Measurements from ENCODE around the gene ADGRV1. TPM values are rescaled to one million over a fixed set of nuclear protein-coding genes. Genes with fewer than 3 reads are reported as not detected.

The ADGRV1 gene
- total and polyA plus RNA-seq, 2 donors, result 2.2 to 5.1 TPM

DNA sequence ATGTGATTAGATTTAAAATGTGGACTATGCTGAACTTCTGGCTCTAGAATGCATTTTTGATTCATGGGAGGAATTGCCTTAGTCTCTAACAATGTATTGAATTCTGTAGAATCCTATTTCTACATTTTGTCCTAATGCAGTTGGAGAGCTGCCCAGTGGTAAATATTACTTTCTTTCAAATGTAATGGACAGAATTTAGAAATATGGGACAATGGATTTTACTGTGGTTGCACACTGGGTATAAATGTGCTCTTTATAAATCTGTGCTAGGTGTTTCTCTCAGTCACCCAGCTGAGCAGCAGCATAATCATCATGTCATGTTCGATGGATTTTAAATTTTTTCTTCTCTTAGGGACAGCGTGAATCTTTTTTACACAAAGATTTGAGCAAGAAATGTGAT lies 141.7 kb downstream of the ADGRV1 start:
- Histone ChIP-seq H3K4me1 (ENCODE audit: control insufficient read depth in 2 of 2, insufficient read depth in 2 of 2, low read length in 2 of 2) (no peaks in the 10 kb centered on the region), H3K27ac (ENCODE audit: low read depth in 1 of 2, low read length in 1 of 2) (no peak overlapping the region), H3K36me3 (ENCODE audit: control insufficient read depth in 2 of 2, insufficient read depth in 2 of 2, low read length in 1 of 2) (no peaks in the 10 kb centered on the region), H3K4me3 (ENCODE audit: low read length in 2 of 2) (no peak overlapping the region), H3K27me3 (ENCODE audit: control insufficient read depth in 2 of 2, insufficient read depth in 1 of 2, low read length in 1 of 2) (no peaks in the 10 kb centered on the region), H3K9me3 (ENCODE audit: control insufficient read depth in 2 of 2, insufficient read depth in 1 of 2, low read length in 1 of 2) (no peaks in the 10 kb centered on the region)
- no peak for DNase-seq (ENCODE audit: low read depth in 6 of 9, low spot score in 9 of 9)
- 98% methylated on average over 2 of the region's 2 CpGs for WGBS

DNA sequence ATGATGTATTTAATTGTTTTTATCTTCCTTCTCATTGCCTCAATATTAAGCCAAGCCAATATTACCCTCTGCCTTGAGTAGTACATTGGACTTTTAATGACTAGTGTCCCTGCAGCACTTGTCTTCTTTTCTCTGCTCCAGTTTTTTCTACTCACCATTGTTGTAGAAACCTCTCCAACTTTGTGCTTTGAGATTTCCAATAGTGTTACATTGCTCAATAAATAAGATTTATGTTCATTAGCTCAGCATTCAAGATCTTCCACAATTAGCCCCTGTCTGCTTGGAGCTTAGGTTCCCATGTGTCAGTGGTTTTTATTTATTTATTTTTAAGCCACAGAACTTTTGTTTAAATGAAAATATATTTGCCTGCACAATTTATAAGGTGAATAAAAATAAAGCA lies 145.3 kb downstream of the ADGRV1 start:
- DNase-seq (ENCODE audit: low read depth in 6 of 9, low spot score in 9 of 9), result no peak
- Histone ChIP-seq H3K4me3 (ENCODE audit: low read length in 2 of 2) (no peak overlapping the region), H3K27me3 (ENCODE audit: control insufficient read depth in 2 of 2, insufficient read depth in 1 of 2, low read length in 1 of 2) (no peaks in the 10 kb centered on the region), H3K36me3 (ENCODE audit: control insufficient read depth in 2 of 2, insufficient read depth in 2 of 2, low read length in 1 of 2) (no peaks in the 10 kb centered on the region), H3K27ac (ENCODE audit: low read depth in 1 of 2, low read length in 1 of 2) (no peak overlapping the region), H3K9me3 (ENCODE audit: control insufficient read depth in 2 of 2, insufficient read depth in 1 of 2, low read length in 1 of 2) (no peaks in the 10 kb centered on the region), H3K4me1 (ENCODE audit: control insufficient read depth in 2 of 2, insufficient read depth in 2 of 2, low read length in 2 of 2) (no peaks in the 10 kb centered on the region)

DNA sequence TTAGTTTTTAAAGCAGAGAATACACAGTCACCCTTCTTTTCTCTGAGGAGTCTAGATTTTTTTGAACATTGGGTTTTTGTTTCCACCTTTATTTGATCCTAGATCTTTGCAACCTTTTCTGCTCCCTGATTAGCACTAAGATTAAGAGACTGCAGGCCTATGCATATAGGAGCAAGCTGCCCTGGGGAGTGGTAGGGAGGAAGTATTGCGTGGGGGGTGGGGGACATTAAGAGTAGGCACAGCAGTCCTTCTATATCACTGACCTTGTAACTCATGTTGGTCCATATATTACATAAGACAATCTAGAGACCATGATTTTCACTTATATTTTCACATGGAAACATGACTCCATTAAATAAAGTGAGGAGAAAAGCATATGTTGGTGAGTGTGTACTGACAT lies 149.1 kb downstream of the ADGRV1 start:
- Histone ChIP-seq H3K9me3 (ENCODE audit: control insufficient read depth in 2 of 2, insufficient read depth in 1 of 2, low read length in 1 of 2) (no peaks in the 10 kb centered on the region), H3K36me3 (ENCODE audit: control insufficient read depth in 2 of 2, insufficient read depth in 2 of 2, low read length in 1 of 2) (no peaks in the 10 kb centered on the region), H3K27me3 (ENCODE audit: control insufficient read depth in 2 of 2, insufficient read depth in 1 of 2, low read length in 1 of 2) (no peaks in the 10 kb centered on the region), H3K27ac (ENCODE audit: low read depth in 1 of 2, low read length in 1 of 2) (no peak overlapping the region), H3K4me3 (ENCODE audit: low read length in 2 of 2) (no peak overlapping the region), H3K4me1 (ENCODE audit: control insufficient read depth in 2 of 2, insufficient read depth in 2 of 2, low read length in 2 of 2) (no peaks in the 10 kb centered on the region)
- DNase-seq (ENCODE audit: low read depth in 6 of 9, low spot score in 9 of 9), result no peak
- 96% methylated on average over 1 of the region's 1 CpG for WGBS

DNA sequence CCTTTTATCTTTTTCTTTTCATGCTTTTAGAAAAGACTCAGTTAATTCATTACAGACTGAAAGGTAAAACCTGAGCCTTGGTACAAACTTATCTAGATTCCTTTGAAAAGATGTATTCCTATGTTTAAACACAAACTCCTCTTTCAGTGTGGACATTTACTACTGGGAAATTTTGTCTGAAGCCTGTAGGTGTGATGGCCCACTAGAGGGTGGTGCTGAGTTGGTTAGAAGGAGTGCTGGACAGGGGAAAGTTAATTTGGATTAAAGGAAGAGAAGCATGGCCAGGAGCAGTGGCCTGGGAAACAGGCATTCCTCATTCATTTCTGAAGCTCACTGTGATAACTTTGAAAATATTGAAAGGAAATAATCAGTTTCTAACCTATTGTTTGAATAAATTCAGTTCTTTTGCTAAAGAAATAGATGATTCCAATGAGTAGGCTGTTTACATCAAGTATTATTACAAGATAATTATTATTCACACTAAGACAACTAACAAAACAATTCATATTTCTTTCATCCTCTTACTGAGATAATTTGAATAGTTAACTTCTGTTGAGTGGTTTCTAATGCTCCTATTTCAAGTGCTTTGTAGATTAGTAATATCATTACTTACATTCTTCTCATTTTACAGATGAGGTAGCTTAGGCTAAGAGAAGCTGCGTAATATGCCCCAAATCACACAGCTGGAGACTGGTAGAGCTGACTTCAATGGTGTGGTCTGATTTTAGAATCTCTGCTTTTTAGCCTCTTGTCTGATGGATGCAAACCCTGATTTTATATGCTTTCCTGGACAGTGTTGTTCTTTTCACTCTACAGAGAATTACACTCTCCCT lies 150.9 kb downstream of the ADGRV1 start:
- Histone ChIP-seq H3K4me3 (ENCODE audit: low read length in 2 of 2) (no peak overlapping the region), H3K27ac (ENCODE audit: low read depth in 1 of 2, low read length in 1 of 2) (no peak overlapping the region), H3K4me1 (ENCODE audit: control insufficient read depth in 2 of 2, insufficient read depth in 2 of 2, low read length in 2 of 2) (no peaks in the 10 kb centered on the region), H3K27me3 (ENCODE audit: control insufficient read depth in 2 of 2, insufficient read depth in 1 of 2, low read length in 1 of 2) (no peaks in the 10 kb centered on the region), H3K36me3 (ENCODE audit: control insufficient read depth in 2 of 2, insufficient read depth in 2 of 2, low read length in 1 of 2) (no peaks in the 10 kb centered on the region), H3K9me3 (ENCODE audit: control insufficient read depth in 2 of 2, insufficient read depth in 1 of 2, low read length in 1 of 2) (no peaks in the 10 kb centered on the region)
- 84% methylated on average over 1 of the region's 1 CpG for WGBS
- DNase-seq (ENCODE audit: low read depth in 6 of 9, low spot score in 9 of 9), result peak in 2 of 9 donors; percentile 4 to 11

DNA sequence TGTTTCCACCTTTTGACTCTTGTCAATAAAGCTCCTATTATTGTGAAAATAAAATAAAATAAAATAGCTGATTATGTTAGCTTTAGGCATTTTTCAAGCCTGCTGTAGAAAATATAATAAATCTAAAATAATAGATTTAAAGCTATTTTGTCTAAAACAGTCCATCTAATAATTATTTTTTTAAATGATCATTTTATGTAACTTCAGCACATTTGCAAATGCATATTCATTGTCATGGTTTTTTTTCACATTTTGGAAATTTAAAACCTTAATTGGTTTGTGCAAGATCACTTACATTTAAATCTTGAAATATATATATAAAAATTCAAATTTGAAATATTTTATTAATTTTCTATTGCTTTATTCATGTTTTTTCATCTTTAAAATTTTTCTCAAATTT lies 159.8 kb downstream of the ADGRV1 start:
- H3K4me3 ChIP-seq (ENCODE audit: low read length in 2 of 2), result no peak overlapping the region
- no peaks in the 10 kb centered on the region for H3K27me3 ChIP-seq (ENCODE audit: control insufficient read depth in 2 of 2, insufficient read depth in 1 of 2, low read length in 1 of 2)
- H3K27ac ChIP-seq (ENCODE audit: low read depth in 1 of 2, low read length in 1 of 2), result no peak overlapping the region
- no peaks in the 10 kb centered on the region for H3K9me3 ChIP-seq (ENCODE audit: control insufficient read depth in 2 of 2, insufficient read depth in 1 of 2, low read length in 1 of 2)
- H3K36me3 ChIP-seq (ENCODE audit: control insufficient read depth in 2 of 2, insufficient read depth in 2 of 2, low read length in 1 of 2), result no peaks in the 10 kb centered on the region
- no peak for DNase-seq (ENCODE audit: low read depth in 6 of 9, low spot score in 9 of 9)
- H3K4me1 ChIP-seq (ENCODE audit: control insufficient read depth in 2 of 2, insufficient read depth in 2 of 2, low read length in 2 of 2), result no peaks in the 10 kb centered on the region

DNA sequence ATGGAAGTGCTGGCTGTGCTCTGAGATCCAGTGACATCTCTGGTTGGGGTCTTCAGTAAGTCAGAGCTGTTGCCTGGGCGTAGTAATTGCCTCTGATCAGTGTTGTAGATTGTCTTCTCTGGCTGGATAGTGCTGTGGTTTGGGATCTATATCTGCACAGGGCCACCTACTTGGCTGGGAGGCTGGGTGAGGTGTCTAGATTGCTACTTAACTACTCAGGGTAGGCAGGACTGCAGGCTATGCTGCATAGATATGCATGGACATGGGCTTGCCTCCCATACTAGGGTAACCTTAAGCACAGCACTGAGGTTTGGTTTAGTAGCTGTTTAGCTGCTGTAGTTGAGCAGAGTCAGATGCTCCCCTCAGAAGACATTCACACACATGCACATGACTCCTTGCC lies 181.0 kb downstream of the ADGRV1 start:
- Histone ChIP-seq H3K9me3 (ENCODE audit: control insufficient read depth in 2 of 2, insufficient read depth in 1 of 2, low read length in 1 of 2) (peaks cover 0 to 7% of the 10 kb centered on the region in 2 donors), H3K27me3 (ENCODE audit: control insufficient read depth in 2 of 2, insufficient read depth in 1 of 2, low read length in 1 of 2) (no peaks in the 10 kb centered on the region), H3K4me1 (ENCODE audit: control insufficient read depth in 2 of 2, insufficient read depth in 2 of 2, low read length in 2 of 2) (no peaks in the 10 kb centered on the region), H3K4me3 (ENCODE audit: low read length in 2 of 2) (no peak overlapping the region), H3K27ac (ENCODE audit: low read depth in 1 of 2, low read length in 1 of 2) (no peak overlapping the region), H3K36me3 (ENCODE audit: control insufficient read depth in 2 of 2, insufficient read depth in 2 of 2, low read length in 1 of 2) (no peaks in the 10 kb centered on the region)
- WGBS, result 86% methylated on average over 1 of the region's 1 CpG
- no peak for DNase-seq (ENCODE audit: low read depth in 6 of 9, low spot score in 9 of 9)

- H3K9me3 ChIP-seq (ENCODE audit: control insufficient read depth in 2 of 2, insufficient read depth in 1 of 2, low read length in 1 of 2), result peaks cover 0 to 7% of the 10 kb centered on the region in 2 donors
- WGBS, result 95% methylated on average over 4 of the region's 4 CpGs
- no peaks in the 10 kb centered on the region for H3K27me3 ChIP-seq (ENCODE audit: control insufficient read depth in 2 of 2, insufficient read depth in 1 of 2, low read length in 1 of 2)
- no peaks in the 10 kb centered on the region for H3K36me3 ChIP-seq (ENCODE audit: control insufficient read depth in 2 of 2, insufficient read depth in 2 of 2, low read length in 1 of 2)
- DNase-seq (ENCODE audit: low read depth in 6 of 9, low spot score in 9 of 9), result no peak
- no peak overlapping the region for H3K4me3 ChIP-seq (ENCODE audit: low read length in 2 of 2)
- no peak overlapping the region for H3K27ac ChIP-seq (ENCODE audit: low read depth in 1 of 2, low read length in 1 of 2)
- no peaks in the 10 kb centered on the region for H3K4me1 ChIP-seq (ENCODE audit: control insufficient read depth in 2 of 2, insufficient read depth in 2 of 2, low read length in 2 of 2)
Measured at GRCh38 chr5:90740244-90740799, 181.7 kb downstream of the ADGRV1 start.

DNA sequence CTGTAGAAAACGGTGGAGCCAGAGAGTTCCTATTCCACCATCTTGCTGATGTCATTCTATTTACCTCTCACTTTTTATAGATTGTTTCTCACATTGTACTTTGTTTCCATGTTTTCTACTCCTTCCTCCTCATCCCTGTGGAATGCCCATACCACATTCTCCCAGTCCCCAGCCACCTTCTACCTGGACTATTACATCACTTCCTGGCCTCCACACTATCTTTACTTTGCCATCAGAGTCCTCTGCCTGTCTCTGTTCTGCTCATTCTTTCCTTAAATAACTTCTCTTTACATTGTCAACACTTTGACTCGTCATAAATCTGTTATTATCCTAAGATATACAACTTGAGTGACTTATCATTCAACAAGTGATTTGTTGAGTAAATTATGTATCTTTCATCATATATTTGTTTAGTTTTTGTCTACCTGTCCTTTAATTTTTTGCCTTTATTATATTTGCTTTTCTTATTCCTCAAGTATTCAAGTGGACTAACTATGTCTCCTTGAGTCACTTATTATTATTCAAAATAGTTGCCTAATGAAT lies 182.5 kb downstream of the ADGRV1 start:
- Histone ChIP-seq H3K27me3 (ENCODE audit: control insufficient read depth in 2 of 2, insufficient read depth in 1 of 2, low read length in 1 of 2) (no peaks in the 10 kb centered on the region), H3K4me3 (ENCODE audit: low read length in 2 of 2) (no peak overlapping the region), H3K36me3 (ENCODE audit: control insufficient read depth in 2 of 2, insufficient read depth in 2 of 2, low read length in 1 of 2) (no peaks in the 10 kb centered on the region), H3K9me3 (ENCODE audit: control insufficient read depth in 2 of 2, insufficient read depth in 1 of 2, low read length in 1 of 2) (peaks cover 0 to 7% of the 10 kb centered on the region in 2 donors), H3K27ac (ENCODE audit: low read depth in 1 of 2, low read length in 1 of 2) (no peak overlapping the region), H3K4me1 (ENCODE audit: control insufficient read depth in 2 of 2, insufficient read depth in 2 of 2, low read length in 2 of 2) (no peaks in the 10 kb centered on the region)
- WGBS, result 95% methylated on average over 2 of the region's 2 CpGs
- DNase-seq (ENCODE audit: low read depth in 6 of 9, low spot score in 9 of 9), result no peak

DNA sequence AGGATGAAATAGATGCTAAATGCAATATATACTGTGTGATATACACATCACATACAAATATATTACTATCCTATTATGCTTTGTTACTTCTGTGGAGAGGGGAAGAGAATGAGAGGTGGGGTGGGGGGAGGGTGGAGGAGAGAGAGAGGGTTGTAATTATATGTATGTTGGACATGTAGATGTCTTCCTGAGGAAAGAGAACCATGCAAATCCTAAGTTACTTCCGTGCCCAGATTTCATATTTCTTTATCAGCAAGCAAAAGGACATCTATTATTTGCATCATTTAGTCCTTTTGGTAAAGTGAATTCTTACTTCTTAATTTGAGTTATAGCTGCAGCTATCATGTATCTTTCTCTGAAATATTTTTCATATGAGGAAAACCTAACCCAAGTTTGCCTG lies 187.5 kb downstream of the ADGRV1 start:
- H3K36me3 ChIP-seq (ENCODE audit: control insufficient read depth in 2 of 2, insufficient read depth in 2 of 2, low read length in 1 of 2), result no peaks in the 10 kb centered on the region

More for the DNA sequence above, 187.5 kb downstream of the ADGRV1 start:
- no peak overlapping the region for H3K4me3 ChIP-seq (ENCODE audit: low read length in 2 of 2)
- 94% methylated on average over 1 of the region's 1 CpG for WGBS
- H3K9me3 ChIP-seq (ENCODE audit: control insufficient read depth in 2 of 2, insufficient read depth in 1 of 2, low read length in 1 of 2), result no peaks in the 10 kb centered on the region
- H3K27ac ChIP-seq (ENCODE audit: low read depth in 1 of 2, low read length in 1 of 2), result no peak overlapping the region
- no peaks in the 10 kb centered on the region for H3K27me3 ChIP-seq (ENCODE audit: control insufficient read depth in 2 of 2, insufficient read depth in 1 of 2, low read length in 1 of 2)
- no peaks in the 10 kb centered on the region for H3K4me1 ChIP-seq (ENCODE audit: control insufficient read depth in 2 of 2, insufficient read depth in 2 of 2, low read length in 2 of 2)
- DNase-seq (ENCODE audit: low read depth in 6 of 9, low spot score in 9 of 9), result no peak
